Brain microvascular endothelial cell (primary cell): ENCODE data around the gene PRPF19.

Experiments
- DNase-seq: peaks from one replicate; pipeline ENCODE4 v3.0.0-alpha.2; 2020
- H3K27ac ChIP-seq: fragments of 250-450 bp; sonication (Bioruptor Pico); 2 replicates; pipeline ENCODE4 v1.5.1; 2020; ENCODE audit warnings: mild to moderate bottlenecking, moderate library complexity
- H3K27me3 ChIP-seq: fragments of 250-450 bp; sonication (Bioruptor Pico); replicated peaks from 2 replicates; pipeline ENCODE4 v1.5.1; 2020; ENCODE audit warnings: mild to moderate bottlenecking
- H3K36me3 ChIP-seq: fragments of 250-450 bp; sonication (Bioruptor Pico); replicated peaks from 2 replicates; pipeline ENCODE4 v1.5.1; 2020; ENCODE audit warnings: mild to moderate bottlenecking
- H3K4me3 ChIP-seq: 2 replicates; pipeline ENCODE4 v1.5.1; 2011; ENCODE audit warnings: low read depth, mild to moderate bottlenecking, control low read depth, low read length, moderate library complexity
- CTCF ChIP-seq: IDR thresholded peaks from 2 replicates; pipeline ENCODE4 v1.5.1; 2011; ENCODE audit warnings: low read depth, mild to moderate bottlenecking, moderate library complexity, low read length, control low read depth, inconsistent platforms; ENCODE audit errors: missing control alignments
- in situ Hi-C: cut with HindIII; loops from 2 replicates; pipeline ENCODE4 v1.10.0; 2017; ENCODE audit warnings: low sequenced_read_pairs, low pct_ligation_motif_present

Gene PRPF19

GRCh38 chr11:60852117-60852981 lies 54.0 kb downstream of the PRPF19 start:
- TF ChIP-seq CTCF: no peak
- H3K36me3 ChIP-seq: peaks cover 40% of the 10 kb centered on the region

GRCh38 chr11:60851327-60852104 lies 54.9 kb downstream of the PRPF19 start:
- DNase-seq: no peak
- in situ Hi-C loops: no loop called here
- H3K36me3 ChIP-seq: peaks cover 40% of the 10 kb centered on the region
- TF ChIP-seq CTCF: no peak
- no peak overlapping the region for H3K27ac ChIP-seq
- no peaks in the 10 kb centered on the region for H3K27me3 ChIP-seq
- H3K4me3 ChIP-seq: no peak overlapping the region

More at GRCh38 chr11:60852117-60852981, 54.0 kb downstream of the PRPF19 start:
- in situ Hi-C loops: no loop called here
- H3K27me3 ChIP-seq: no peaks in the 10 kb centered on the region
- H3K4me3 ChIP-seq: no peak overlapping the region
- no peak for DNase-seq
- no peak overlapping the region for H3K27ac ChIP-seq

GRCh38 chr11:60849641-60850520 lies 56.5 kb downstream of the PRPF19 start:
- TF ChIP-seq CTCF: no peak
- Histone ChIP-seq H3K4me3 (no peak overlapping the region), H3K36me3 (peaks cover 40% of the 10 kb centered on the region), H3K27me3 (no peaks in the 10 kb centered on the region), H3K27ac (no peak overlapping the region)
- in situ Hi-C loops: no loop called here
- no peak for DNase-seq

GRCh38 chr11:60848714-60849151 lies 57.7 kb downstream of the PRPF19 start:
- Histone ChIP-seq H3K27me3 (no peaks in the 10 kb centered on the region), H3K27ac (no peak overlapping the region), H3K36me3 (peaks cover 40% of the 10 kb centered on the region), H3K4me3 (no peak overlapping the region)
- TF ChIP-seq CTCF: no peak
- no peak for DNase-seq
- in situ Hi-C loops: no loop called here

GRCh38 chr11:60847896-60848295 lies 58.5 kb downstream of the PRPF19 start:
- Histone ChIP-seq H3K36me3 (peaks cover 40% of the 10 kb centered on the region), H3K4me3 (no peak overlapping the region), H3K27ac (no peak overlapping the region), H3K27me3 (no peaks in the 10 kb centered on the region)
- in situ Hi-C loops: no loop called here
- TF ChIP-seq CTCF: no peak
- no peak for DNase-seq
